ENCODE measurements around the gene EIF2B5.

DNA sequence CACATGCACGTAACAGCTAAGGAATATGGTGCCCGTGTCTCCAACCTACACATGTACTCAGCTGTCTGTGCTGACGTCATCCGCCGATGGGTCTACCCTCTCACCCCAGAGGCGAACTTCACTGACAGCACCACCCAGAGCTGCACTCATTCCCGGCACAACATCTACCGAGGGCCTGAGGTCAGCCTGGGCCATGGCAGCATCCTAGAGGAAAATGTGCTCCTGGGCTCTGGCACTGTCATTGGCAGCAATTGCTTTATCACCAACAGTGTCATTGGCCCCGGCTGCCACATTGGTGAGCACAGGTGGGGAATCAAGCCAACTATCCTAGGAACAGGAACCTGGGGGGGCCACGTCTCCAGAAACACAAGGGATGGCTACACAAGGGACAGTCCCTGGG is 5.3 kb downstream of the EIF2B5 start:
- TF ChIP-seq TAF1 (IDR thresholded peaks at IDR 0.05; ENCODE audit: low read depth): no peak
- TF ChIP-seq EGR1 (IDR thresholded peaks at IDR 0.05): no peak
- TF ChIP-seq EP300 (IDR thresholded peaks at IDR 0.05; ENCODE audit: borderline replicate concordance): no peak
- TF ChIP-seq, protein P1, sequence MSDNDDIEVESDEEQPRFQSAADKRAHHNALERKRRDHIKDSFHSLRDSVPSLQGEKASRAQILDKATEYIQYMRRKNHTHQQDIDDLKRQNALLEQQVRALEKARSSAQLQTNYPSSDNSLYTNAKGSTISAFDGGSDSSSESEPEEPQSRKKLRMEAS (IDR thresholded peaks at IDR 0.05): no peak
- TF ChIP-seq, protein P2, sequence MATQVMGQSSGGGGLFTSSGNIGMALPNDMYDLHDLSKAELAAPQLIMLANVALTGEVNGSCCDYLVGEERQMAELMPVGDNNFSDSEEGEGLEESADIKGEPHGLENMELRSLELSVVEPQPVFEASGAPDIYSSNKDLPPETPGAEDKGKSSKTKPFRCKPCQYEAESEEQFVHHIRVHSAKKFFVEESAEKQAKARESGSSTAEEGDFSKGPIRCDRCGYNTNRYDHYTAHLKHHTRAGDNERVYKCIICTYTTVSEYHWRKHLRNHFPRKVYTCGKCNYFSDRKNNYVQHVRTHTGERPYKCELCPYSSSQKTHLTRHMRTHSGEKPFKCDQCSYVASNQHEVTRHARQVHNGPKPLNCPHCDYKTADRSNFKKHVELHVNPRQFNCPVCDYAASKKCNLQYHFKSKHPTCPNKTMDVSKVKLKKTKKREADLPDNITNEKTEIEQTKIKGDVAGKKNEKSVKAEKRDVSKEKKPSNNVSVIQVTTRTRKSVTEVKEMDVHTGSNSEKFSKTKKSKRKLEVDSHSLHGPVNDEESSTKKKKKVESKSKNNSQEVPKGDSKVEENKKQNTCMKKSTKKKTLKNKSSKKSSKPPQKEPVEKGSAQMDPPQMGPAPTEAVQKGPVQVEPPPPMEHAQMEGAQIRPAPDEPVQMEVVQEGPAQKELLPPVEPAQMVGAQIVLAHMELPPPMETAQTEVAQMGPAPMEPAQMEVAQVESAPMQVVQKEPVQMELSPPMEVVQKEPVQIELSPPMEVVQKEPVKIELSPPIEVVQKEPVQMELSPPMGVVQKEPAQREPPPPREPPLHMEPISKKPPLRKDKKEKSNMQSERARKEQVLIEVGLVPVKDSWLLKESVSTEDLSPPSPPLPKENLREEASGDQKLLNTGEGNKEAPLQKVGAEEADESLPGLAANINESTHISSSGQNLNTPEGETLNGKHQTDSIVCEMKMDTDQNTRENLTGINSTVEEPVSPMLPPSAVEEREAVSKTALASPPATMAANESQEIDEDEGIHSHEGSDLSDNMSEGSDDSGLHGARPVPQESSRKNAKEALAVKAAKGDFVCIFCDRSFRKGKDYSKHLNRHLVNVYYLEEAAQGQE (IDR thresholded peaks at IDR 0.05; ENCODE audit: low read depth): no peak
- no peak for TF ChIP-seq FOXM1 (IDR thresholded peaks at IDR 0.05; ENCODE audit: borderline replicate concordance, low read depth)
- TF ChIP-seq ZBTB7A (IDR thresholded peaks at IDR 0.05; ENCODE audit: low read depth): no peak
- TF ChIP-seq CEBPB (IDR thresholded peaks at IDR 0.05): no peak

All from Ishikawa (cell line).